ENCODE measurements around the gene CKLF. TPM values are rescaled to one million over a fixed set of nuclear protein-coding genes. Genes with fewer than 3 reads are reported as not detected.
"Not testable (repeated sequence)": the region's sequence is repeated elsewhere in the genome, so short reads cannot be mapped to it uniquely, and the experiment has no call there.

CKLF gene
- 31.8 TPM for total RNA-seq (ENCODE audit: insufficient read depth, low replicate concordance)

GRCh38 chr16:66552286-66553177 is at the start of gene CKLF:
Gene CKLF (plus strand): TSS chr16:66552576. CDS start chr16:66552716, 140 bp downstream.
- peak; percentile 94 for DNase-seq (ENCODE audit: low spot score)

DNA sequence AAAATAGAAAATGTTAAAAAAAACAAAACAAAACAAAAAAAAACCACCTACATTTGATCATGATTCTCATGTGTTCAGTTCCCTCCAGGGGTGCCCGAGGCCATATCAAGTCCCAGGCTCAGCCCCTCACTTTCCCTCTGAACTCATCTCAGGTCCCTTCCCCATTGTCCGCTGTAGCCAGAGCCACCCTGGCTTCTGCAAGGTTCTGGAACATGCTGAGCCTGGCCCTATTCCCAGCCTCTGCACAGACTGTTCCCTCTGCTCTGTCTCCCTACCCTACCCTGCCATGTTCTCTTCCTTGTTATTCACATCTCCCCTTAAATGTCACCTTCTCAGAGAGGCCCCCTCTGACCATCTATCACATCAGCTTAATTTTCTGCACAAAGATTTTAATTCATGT is 49.3 kb upstream of the CKLF start:
- DNase-seq (ENCODE audit: low spot score) = no peak

GRCh38 chr16:66503612-66504011 is 48.8 kb upstream of the CKLF start:
- no peak for DNase-seq (ENCODE audit: low spot score)

GRCh38 chr16:66507731-66508239 is 44.6 kb upstream of the CKLF start:
- no peak for DNase-seq (ENCODE audit: low spot score)

DNA sequence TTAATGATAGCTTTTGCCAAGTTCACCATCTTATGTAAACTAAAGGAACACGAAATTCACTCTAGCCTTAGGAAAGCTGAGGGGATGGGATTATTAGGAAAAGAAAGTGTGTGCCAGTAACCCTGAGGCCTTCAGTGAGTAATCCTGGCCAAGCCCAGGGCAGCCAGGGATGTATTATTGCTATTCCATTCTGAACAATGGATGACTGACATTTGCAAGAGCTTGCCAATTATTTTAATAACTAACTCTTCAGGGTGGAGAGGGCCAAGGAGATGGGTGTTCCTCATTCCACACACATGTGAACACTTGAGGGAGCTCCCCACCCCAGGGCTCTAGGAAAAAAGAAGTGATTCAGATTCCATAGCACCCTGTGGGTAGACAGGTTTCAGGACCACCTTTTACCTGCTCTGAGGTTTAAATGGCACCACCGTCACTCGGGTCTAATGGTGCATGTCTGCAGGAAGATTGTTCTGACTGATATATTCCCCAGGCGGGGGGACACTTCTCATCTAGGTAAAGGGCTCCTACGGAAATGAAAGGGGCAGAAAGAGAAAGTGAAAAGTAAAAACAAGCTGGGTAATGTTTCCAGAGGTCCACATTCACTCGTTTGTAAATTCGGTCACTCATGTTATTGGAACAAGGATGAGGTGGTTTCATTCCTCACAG is 44.0 kb upstream of the CKLF start:
- no peak for DNase-seq (ENCODE audit: low spot score)

GRCh38 chr16:66508914-66509496 is 43.4 kb upstream of the CKLF start:
- no peak for DNase-seq (ENCODE audit: low spot score)

GRCh38 chr16:66509576-66509975 is 42.8 kb upstream of the CKLF start:
- DNase-seq (ENCODE audit: low spot score) = no peak

GRCh38 chr16:66510298-66510697 is 42.1 kb upstream of the CKLF start:
- DNase-seq (ENCODE audit: low spot score) = no peak

- peak; percentile 40 for DNase-seq (ENCODE audit: low spot score)
Measured at GRCh38 chr16:66510711-66511601, 41.4 kb upstream of the CKLF start.

- peak; percentile 66 for DNase-seq (ENCODE audit: low spot score)
Measured at GRCh38 chr16:66511602-66512271, 40.6 kb upstream of the CKLF start.

- DNase-seq (ENCODE audit: low spot score) = no peak
Measured at GRCh38 chr16:66512272-66513110, 39.9 kb upstream of the CKLF start.

DNA sequence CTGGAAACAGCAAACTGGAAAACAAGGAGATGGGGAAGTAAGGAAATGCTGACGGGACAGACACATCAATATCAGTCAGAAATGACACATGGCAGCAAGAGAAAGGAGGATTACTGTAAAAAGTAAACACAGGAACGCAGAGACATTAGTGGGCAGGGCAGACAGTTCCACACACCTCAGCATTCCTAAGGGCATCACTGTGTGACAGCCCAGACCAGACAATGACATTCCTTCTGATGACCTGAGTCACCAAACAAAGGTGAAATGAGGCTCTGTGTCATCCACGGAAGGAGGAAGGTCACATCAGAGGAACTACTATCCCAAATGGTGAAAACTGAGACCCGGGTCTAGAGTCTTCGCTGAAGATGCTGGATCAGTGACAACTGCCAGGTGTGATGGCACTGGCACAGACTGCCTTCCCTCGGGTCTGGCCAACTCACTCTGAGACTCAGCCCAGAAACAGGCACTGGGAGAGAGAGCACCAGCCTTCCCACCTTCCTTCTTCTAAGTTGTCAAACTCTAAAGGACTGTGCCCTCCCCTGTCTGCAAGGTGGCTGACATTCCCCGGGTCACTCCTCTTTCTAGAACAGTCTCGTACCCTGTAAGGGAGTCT is 39.2 kb upstream of the CKLF start:
- DNase-seq (ENCODE audit: low spot score) = no peak

GRCh38 chr16:66514391-66514790 is 38.0 kb upstream of the CKLF start:
- not testable (repeated sequence) for DNase-seq (ENCODE audit: low spot score)

DNA sequence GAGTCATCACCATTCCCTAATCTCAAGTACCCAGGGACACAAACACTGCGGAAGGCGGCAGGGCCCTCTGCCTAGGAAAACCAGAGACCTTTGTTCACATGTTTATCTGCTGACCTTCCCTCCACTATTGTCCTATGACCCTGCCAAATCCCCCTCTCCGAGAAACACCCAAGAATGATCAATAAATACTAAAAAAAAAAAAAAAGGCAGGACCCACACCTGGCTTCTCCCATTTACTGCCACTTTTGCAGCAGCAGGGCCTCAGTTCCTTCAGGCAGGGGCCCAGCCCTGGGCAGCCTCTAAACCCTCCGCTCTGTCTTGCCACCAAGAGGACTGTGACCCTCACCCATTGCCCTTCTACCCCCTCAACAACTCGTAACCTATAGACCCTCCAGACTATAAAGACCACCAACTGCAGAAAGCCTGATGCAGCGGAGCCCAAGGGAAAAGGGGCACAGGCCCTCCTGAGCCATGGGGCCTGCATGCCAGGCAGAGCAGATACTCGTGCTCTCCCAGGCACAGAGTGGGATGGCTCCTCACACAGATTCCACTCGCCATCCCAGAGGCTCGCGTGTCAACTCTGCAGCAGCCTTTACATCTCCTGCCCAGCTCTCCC is 37.3 kb upstream of the CKLF start:
- not testable (repeated sequence) for DNase-seq (ENCODE audit: low spot score)

DNA sequence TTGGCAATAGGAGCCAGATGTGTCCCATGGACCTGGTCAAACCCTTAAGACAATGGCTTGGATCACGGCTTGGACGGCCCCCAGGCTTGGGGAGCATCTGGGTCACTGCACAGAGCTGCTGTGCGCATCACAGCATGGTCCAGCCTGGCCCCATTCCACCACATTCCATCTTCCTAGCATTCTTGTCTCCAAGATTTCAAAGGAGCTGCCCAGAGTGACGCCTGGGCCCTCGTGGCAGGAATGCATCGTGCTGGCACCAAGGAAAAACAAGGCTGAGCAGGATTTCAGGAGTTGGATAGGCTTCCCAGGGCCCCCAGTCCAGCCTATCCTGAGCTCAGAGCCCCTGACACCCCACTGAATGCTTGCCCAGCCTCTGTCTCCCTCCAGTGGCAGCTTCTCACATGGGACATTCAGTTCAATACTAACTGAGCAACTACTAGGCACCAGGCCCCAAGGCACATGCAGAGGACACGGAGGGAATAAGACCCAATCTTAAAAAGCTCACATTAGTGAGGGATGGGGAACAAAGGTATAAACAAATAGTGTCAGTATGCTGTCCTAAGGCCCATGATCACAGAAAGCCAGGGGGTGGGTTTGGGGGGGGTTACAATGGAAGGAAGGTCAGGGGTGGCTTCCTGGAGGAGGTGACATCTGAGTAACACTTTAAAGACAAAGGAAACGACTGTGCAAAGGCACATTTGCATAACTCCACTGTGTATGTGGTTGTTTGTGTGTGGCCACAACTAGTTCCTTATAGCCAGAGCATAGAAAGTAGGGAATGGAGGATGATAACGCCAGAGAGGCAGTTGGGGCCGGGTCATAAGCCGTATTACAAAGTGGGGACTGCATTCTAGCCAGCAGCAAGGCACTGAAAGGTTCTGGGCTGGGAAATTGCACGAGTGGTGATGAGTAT is 36.5 kb upstream of the CKLF start:
- DNase-seq (ENCODE audit: low spot score) = peak; percentile 30

DNA sequence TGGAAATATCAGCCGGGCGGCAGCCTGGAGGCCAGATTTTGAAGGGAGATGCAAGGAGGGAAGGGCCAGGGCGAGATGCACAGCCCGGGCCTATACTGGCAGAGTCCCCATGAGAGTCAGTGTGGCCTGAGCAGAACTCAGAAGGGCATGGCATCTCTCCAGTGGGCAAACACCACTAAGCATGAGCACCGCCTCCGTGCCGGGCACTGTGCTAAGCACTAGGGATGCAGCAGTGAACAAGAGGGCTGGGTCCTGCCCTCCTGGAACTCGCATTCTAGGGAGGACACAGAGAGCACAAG is 35.9 kb upstream of the CKLF start:
- DNase-seq (ENCODE audit: low spot score) = no peak

GRCh38 chr16:66516808-66517585 is 35.4 kb upstream of the CKLF start:
- peak; percentile 98 for DNase-seq (ENCODE audit: low spot score)

Data from umbilical cord (tissue), 2 donors.